Measurements from ENCODE around the gene RIMS4. TPM values are rescaled to one million over a fixed set of nuclear protein-coding genes. Genes with fewer than 3 reads are reported as not detected.

RIMS4 gene
- total RNA-seq (2016; rRNA removed; fragmentation: Illumina TruSeq; extraction: Trizol), result 0.07 and 0.18 TPM in 2 replicates
- total RNA-seq (2016; cell fraction: cytosol; rRNA removed; fragmentation: Illumina TruSeq; extraction: Trizol; ENCODE audit: low read depth), result not detected in 2 replicates
- total RNA-seq (2016; cell fraction: insoluble cytoplasmic fraction; rRNA removed; fragmentation: Illumina TruSeq; extraction: Trizol), result 0.06 TPM in 2 replicates
- not detected in 2 replicates for total RNA-seq (2016; cell fraction: membrane; rRNA removed; fragmentation: Illumina TruSeq; extraction: Trizol)
- total RNA-seq (2016; cell fraction: nucleus; rRNA removed; fragmentation: Illumina TruSeq; extraction: Trizol), result 0.09 TPM in 1 of 2 replicates, not detected in the other
- 0.01 and 0.09 TPM in 2 replicates for polyA plus RNA-seq (2011; rRNA removed)
- 0.01 and 0.08 TPM in 2 replicates for polyA plus RNA-seq (2011; cell fraction: cytosol; rRNA removed)
- 0.03 and 0.06 TPM in 2 replicates for polyA plus RNA-seq (2011; cell fraction: nucleus; rRNA removed)
- 0.05 TPM in 1 of 2 replicates, not detected in the other for polyA plus RNA-seq (2012)
- polyA plus RNA-seq (2016; cell fraction: cytosol; fragmentation: Illumina TruSeq; extraction: Trizol; ENCODE audit: low read depth), result not detected in 2 replicates
- not detected in 2 replicates for polyA plus RNA-seq (2016; cell fraction: insoluble cytoplasmic fraction; fragmentation: Illumina TruSeq; extraction: Trizol; ENCODE audit: low read depth)
- not detected in 2 replicates for polyA plus RNA-seq (2016; cell fraction: membrane; fragmentation: Illumina TruSeq; extraction: Trizol; ENCODE audit: low read depth)
- 0.14 and 0.17 TPM in 2 replicates for polyA plus RNA-seq (2016; cell fraction: nucleus; fragmentation: Illumina TruSeq; extraction: Trizol; ENCODE audit: insufficient read depth, low read depth)
- polyA minus RNA-seq (2011; rRNA and poly(A)+ RNA removed; ENCODE audit: low replicate concordance), result 0.10 and 5.8 TPM in 2 replicates
- not detected in 2 replicates for polyA minus RNA-seq (2011; cell fraction: cytosol; rRNA and poly(A)+ RNA removed)
- 0.13 TPM in 1 of 2 replicates, not detected in the other for polyA minus RNA-seq (2011; cell fraction: nucleus; rRNA and poly(A)+ RNA removed)
- not detected for Bru-seq, nascent RNA
- BruChase-seq, experiment 1, labeled RNA remaining after a 6-hour chase, result percentile 4 among the genes with signal in this experiment
- not detected for BruChase-seq, experiment 2, labeled RNA remaining after a 2-hour chase
- long read RNA-seq, experiment 1, result 0 reads
- long read RNA-seq, experiment 2, result 0 reads

DNA sequence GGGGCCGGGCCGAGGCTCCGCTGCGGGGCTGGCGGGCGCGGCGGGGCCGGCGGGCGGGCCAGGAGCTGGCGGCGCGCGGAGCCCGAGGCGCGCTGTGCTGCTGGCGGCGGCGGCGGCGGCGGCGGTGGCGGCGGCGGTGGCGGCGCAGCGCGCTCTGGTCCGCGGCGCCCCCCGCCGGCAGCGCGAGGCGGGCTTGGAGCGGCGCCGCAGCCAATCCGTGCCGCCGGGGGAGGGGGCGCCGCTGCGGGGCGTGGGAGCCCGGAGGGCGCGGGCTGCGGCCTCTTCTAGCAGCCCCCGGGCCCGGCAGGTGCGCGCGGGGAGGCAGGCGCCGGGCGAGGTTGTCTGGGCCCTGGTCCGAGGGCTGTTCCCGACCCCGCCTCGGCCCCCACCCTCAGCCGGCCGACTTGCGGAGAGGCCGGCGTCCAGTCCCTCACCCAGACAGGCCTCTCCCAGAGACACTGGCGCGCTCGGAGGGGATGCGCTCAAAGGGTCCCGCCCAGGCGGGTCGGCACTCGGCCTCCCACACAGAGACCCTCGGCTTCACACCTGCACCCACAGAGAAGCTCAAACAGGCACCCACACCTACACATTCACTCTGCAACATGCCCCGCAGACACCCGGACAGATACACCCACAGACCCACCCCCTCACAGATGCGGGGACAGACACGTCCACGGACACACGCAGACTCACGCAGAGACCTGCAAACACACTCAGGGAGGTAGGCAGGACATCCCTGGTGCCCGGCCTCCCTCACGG is at the start of gene RIMS4:
TSS of gene RIMS4 (minus strand) at position 156 of the 759 bp plus-strand sequence. CDS start 275 bp downstream, outside the sequence.
- ATAC-seq, result peak; percentile 64
- intact Hi-C loops (cut with micrococcal nuclease; ENCODE audit: unreplicated experiment), result no loop called here
- Histone ChIP-seq H3K4me1 (ENCODE audit: insufficient read depth, low read length) (no peaks in the 10 kb centered on the region), H2AFZ (ENCODE audit: low read length) (no peak within 1 kb of the TSS), H3K79me2 (ENCODE audit: insufficient read depth, low read length) (no peaks in the 10 kb centered on the region), H3K4me3 (replicated peaks in 1 of 3; ENCODE audit: insufficient read depth in 1 of 3, low read depth in 2 of 3, low read length in 3 of 3) (peak within 1 kb of the TSS in 1 of 3 experiments; percentile 42; a peak in 1 of 6 replicates), H4K20me1 (ENCODE audit: insufficient read depth, low read length) (no peaks in the 10 kb centered on the region), H3K9ac (ENCODE audit: insufficient read depth, low read depth, low read length) (no peak within 1 kb of the TSS), H3K27me3 (ENCODE audit: control insufficient read depth in 1 of 2, insufficient read depth in 2 of 2, low read length in 2 of 2) (peaks cover 8 to 58% of the 10 kb centered on the region in 2 experiments), H3K36me3 (replicated peaks in 1 of 2; ENCODE audit: control insufficient read depth in 1 of 2, insufficient read depth in 2 of 2, low read length in 2 of 2) (no peaks in the 10 kb centered on the region), H3K9me3 (ENCODE audit: low read length) (no peaks in the 10 kb centered on the region), H3K27ac (ENCODE audit: extremely low read length, insufficient read depth, low read length) (no peak within 1 kb of the TSS), H3K4me2 (ENCODE audit: low read depth, low read length) (no peak within 1 kb of the TSS)
- ChIA-PET POLR2A (no interaction called here), CTCF (ENCODE audit: low intra/inter-chr PET ratio, low total read pairs) (no interaction called here)
- TF ChIP-seq, protein P1, sequence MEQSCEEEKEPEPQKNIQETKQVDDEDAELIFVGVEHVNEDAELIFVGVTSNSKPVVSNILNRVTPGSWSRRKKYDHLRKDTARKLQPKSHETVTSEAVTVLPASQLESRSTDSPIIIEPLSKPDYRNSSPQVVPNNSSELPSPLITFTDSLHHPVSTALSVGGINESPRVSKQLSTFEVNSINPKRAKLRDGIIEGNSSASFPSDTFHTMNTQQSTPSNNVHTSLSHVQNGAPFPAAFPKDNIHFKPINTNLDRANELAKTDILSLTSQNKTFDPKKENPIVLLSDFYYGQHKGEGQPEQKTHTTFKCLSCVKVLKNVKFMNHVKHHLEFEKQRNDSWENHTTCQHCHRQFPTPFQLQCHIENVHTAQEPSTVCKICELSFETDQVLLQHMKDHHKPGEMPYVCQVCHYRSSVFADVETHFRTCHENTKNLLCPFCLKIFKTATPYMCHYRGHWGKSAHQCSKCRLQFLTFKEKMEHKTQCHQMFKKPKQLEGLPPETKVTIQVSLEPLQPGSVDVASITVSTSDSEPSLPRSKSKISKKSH (CRISPR knock-in tag; IDR thresholded peaks at IDR 0.05; ENCODE audit: borderline replicate concordance), result 0 out of 2 replicates have a peak, but pooled peaks have one; percentile 23
- TF ChIP-seq, protein P2, sequence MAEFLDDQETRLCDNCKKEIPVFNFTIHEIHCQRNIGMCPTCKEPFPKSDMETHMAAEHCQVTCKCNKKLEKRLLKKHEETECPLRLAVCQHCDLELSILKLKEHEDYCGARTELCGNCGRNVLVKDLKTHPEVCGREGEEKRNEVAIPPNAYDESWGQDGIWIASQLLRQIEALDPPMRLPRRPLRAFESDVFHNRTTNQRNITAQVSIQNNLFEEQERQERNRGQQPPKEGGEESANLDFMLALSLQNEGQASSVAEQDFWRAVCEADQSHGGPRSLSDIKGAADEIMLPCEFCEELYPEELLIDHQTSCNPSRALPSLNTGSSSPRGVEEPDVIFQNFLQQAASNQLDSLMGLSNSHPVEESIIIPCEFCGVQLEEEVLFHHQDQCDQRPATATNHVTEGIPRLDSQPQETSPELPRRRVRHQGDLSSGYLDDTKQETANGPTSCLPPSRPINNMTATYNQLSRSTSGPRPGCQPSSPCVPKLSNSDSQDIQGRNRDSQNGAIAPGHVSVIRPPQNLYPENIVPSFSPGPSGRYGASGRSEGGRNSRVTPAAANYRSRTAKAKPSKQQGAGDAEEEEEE (CRISPR knock-in tag; IDR thresholded peaks at IDR 0.05; ENCODE audit: borderline replicate concordance), result no peak
- 54% methylated on average over 85 of the region's 89 CpGs for WGBS (ENCODE audit: low lambda C conversion rate)
- BruUV-seq (replicated peaks), result no TSS peak
- in situ Hi-C loops (cut with HindIII; ENCODE audit: extremely low pct_ligation_motif_present, low pct_unique_long_range_greater_than_20kb), result no loop called here
- no peak for FAIRE-seq
- no peak for DNase-seq (ENCODE audit: low spot score)
